Memory B cell (primary cell): ENCODE data around the gene KCTD16.

ENCODE experiments used
- ATAC-seq: fragments of 150-1000 bp; cut with Tn5 transposase; 2 replicates; pipeline ENCODE4 v1.10.0; 2021; ENCODE audit warnings: low read depth, mild to moderate bottlenecking, moderate library complexity
- DNase-seq, 2 donors: peaks; one replicate each; pipeline ENCODE4 v3.0.0; 2022; ENCODE audit warnings: low spot score in 2 of 2
- H3K27ac Mint-ChIP-seq: one replicate; pipeline ENCODE4 v1.8.0; 2022; ENCODE audit warnings: mild to moderate bottlenecking, moderate library complexity, mixed read lengths
- H3K27me3 Mint-ChIP-seq: one replicate; pipeline ENCODE4 v1.8.0; 2022; ENCODE audit warnings: mixed read lengths
- H3K36me3 Mint-ChIP-seq: one replicate; pipeline ENCODE4 v1.8.0; 2022; ENCODE audit warnings: mild to moderate bottlenecking, mixed read lengths
- H3K4me1 Mint-ChIP-seq: one replicate; pipeline ENCODE4 v1.8.0; 2022; ENCODE audit warnings: mixed read lengths
- H3K4me3 Mint-ChIP-seq: one replicate; pipeline ENCODE4 v1.8.0; 2022; ENCODE audit warnings: mild to moderate bottlenecking, moderate library complexity, mixed read lengths
- H3K9me3 Mint-ChIP-seq: one replicate; pipeline ENCODE4 v1.8.0; 2022; ENCODE audit warnings: mixed read lengths

KCTD16 gene

DNA sequence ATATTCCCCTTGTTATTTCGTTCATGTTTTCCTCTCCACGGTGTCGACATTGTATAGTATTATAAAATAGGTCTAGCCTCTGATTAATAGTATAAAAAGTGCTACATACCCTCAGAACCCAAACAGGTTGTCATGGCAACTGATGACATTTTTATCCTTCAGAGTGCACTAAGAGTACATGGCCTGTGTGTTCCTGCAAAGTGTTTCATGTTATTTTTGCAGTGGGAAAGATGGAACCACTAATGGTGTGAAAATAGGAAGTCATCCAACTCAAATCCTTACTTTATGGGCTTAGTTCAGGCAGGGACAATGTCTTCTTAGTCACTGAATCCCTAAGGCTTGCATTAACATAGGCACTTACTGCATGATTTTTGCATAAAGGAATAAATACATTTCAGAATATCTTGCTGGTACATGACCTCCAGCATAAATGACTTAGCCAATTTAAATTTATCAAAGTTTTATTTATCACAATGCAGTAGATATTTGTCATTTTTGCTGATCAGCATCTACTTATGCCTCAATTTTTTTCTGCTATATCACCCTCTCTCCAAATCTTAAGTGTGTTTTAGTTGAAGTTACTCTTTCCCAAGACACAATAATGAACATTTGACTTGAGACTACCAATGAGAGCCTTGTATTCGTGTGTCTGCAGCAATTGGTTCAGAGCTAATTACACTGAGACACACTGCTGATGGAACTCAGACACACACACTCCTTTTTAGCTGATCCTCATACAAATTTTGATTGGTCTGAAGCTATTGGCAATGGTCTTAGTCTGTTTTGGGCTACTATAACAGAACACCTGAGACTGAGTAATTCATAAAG is 243.7 kb downstream of the KCTD16 start:
- DNase-seq (no peak), ATAC-seq (no peak)
- no peaks in the 10 kb centered on the region for H3K36me3 Mint-ChIP-seq
- no peak overlapping the region for H3K27ac Mint-ChIP-seq
- H3K27me3 Mint-ChIP-seq, result no peaks in the 10 kb centered on the region
- no peak overlapping the region for H3K4me3 Mint-ChIP-seq
- peaks cover 2% of the 10 kb centered on the region for H3K9me3 Mint-ChIP-seq
- H3K4me1 Mint-ChIP-seq, result no peaks in the 10 kb centered on the region

DNA sequence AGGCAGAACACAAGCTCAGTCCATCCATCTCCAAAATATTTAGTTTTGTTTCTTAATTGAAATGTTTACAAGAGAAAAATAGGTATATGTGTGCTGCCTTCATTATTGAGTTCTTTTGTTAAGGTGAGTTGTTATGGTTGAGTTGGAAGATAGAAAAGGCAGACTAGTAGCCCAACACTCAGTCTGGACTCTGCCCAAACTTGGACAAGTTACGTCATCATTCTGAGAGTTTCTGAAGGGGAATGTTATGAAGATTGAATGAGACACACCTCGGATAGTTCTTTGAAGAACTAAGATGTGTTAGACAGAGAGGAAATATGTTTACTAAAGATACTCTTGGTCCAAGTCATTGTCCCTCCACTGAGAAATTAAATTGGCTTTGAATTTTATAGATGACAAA is 245.5 kb downstream of the KCTD16 start:
- DNase-seq (no peak), ATAC-seq (no peak)
- no peak overlapping the region for H3K27ac Mint-ChIP-seq
- H3K9me3 Mint-ChIP-seq, result peaks cover 2% of the 10 kb centered on the region
- no peaks in the 10 kb centered on the region for H3K27me3 Mint-ChIP-seq
- H3K4me1 Mint-ChIP-seq, result no peaks in the 10 kb centered on the region
- no peaks in the 10 kb centered on the region for H3K36me3 Mint-ChIP-seq
- H3K4me3 Mint-ChIP-seq, result no peak overlapping the region

DNA sequence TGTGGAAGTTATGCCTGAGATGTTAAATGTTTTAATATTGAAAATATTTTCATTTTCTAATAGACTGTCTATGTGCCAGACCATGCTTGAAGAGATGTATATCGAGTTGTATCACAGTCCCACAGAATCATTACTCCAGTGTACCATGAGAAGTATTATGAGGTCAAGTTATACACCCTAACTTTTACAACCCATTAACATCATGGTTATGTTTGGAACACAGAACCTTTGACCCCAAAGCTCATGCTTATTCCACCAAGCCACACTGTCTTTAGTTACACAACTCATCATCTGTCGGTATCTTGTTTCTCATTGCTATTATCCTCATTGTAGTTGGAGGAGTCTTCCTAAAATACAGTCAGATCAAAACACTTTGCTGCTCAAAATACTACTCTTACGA is 248.0 kb downstream of the KCTD16 start:
- H3K9me3 Mint-ChIP-seq, result no peaks in the 10 kb centered on the region
- H3K27me3 Mint-ChIP-seq, result no peaks in the 10 kb centered on the region
- H3K36me3 Mint-ChIP-seq, result no peaks in the 10 kb centered on the region
- no peak overlapping the region for H3K27ac Mint-ChIP-seq
- DNase-seq (no peak), ATAC-seq (no peak)
- H3K4me3 Mint-ChIP-seq, result no peak overlapping the region
- H3K4me1 Mint-ChIP-seq, result no peaks in the 10 kb centered on the region

DNA sequence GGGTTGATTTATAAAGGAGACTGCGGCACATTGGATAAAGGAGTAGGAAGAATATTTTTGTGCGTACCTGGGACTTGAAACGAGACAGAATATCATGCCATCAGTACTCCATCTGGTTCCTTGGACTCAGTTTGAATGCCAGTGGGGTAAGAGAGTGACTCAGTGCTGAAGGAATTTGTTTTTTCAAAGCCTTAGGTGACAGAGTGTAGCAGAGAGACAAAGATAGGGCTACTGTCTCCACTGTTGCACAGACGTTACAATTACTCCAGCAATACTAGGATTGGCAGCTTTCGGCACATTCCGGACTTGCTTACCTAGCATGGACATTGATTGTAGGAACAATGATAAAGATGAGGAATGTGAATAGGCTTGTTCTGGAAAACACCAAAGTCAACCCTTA is 250.7 kb downstream of the KCTD16 start:
- H3K9me3 Mint-ChIP-seq, result no peaks in the 10 kb centered on the region
- no peaks in the 10 kb centered on the region for H3K36me3 Mint-ChIP-seq
- H3K27me3 Mint-ChIP-seq, result no peaks in the 10 kb centered on the region
- H3K4me3 Mint-ChIP-seq, result no peak overlapping the region
- H3K4me1 Mint-ChIP-seq, result no peaks in the 10 kb centered on the region
- ATAC-seq (no peak), DNase-seq (no peak)
- no peak overlapping the region for H3K27ac Mint-ChIP-seq

DNA sequence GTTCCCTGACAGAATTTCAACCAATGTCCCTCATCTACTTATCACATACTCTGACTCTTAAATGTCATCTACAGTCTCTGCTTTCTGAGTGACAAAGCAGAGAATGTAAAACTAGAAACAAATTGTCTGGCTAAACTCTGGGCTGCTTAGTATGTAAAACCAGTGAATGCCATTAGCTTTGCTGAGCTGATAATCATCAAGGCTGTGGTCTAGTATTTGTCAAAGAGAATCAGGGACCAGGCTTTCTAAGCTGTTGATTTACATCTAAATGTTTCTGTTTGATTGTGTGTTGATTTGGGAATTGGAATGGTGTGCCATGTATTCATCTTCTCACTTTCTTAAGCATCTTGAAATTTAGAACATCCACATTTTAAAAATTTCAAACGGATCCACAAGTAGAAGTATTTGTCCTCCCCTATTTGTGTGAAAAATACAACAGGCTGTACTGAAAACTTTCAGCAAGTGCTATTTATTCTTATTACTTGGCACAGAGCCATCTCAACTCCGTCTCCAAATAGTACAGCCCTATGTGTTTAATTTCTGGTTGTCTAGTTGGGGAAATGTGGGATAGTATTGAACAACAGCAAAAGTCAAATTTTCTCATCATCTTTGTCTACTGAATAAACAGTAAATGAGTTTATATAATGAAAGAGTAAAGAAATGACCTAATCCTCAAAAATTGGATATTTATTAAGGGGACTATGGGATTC is 251.5 kb downstream of the KCTD16 start:
- H3K36me3 Mint-ChIP-seq, result no peaks in the 10 kb centered on the region
- H3K4me1 Mint-ChIP-seq, result no peaks in the 10 kb centered on the region
- no peak for ATAC-seq
- no peaks in the 10 kb centered on the region for H3K9me3 Mint-ChIP-seq
- no peaks in the 10 kb centered on the region for H3K27me3 Mint-ChIP-seq
- no peak overlapping the region for H3K27ac Mint-ChIP-seq
- H3K4me3 Mint-ChIP-seq, result no peak overlapping the region
- DNase-seq, result no peak

DNA sequence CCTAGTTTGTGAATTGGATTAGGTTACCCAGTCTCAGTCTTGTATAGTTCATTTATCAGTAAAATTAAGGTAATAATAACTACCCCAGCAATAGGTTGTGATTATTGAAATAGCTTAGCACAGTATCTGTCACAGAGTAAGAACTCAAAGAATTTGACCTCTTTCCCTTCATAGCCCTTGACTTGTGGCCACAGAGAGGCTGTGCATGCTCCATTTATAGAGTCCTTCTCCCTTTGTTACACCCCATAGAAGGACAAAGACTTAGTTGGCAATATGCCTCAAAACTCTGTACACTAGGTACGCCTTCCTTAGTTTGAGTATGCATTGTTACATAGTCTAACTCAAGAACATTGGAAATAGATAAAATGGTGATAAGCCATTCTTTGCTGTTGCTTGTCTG is 257.2 kb downstream of the KCTD16 start:
- Mint-ChIP-seq H3K9me3 (peaks cover 2% of the 10 kb centered on the region), H3K4me3 (no peak overlapping the region), H3K27me3 (no peaks in the 10 kb centered on the region), H3K36me3 (no peaks in the 10 kb centered on the region), H3K27ac (no peak overlapping the region), H3K4me1 (no peaks in the 10 kb centered on the region)
- DNase-seq, result no peak
- ATAC-seq, result no peak

DNA sequence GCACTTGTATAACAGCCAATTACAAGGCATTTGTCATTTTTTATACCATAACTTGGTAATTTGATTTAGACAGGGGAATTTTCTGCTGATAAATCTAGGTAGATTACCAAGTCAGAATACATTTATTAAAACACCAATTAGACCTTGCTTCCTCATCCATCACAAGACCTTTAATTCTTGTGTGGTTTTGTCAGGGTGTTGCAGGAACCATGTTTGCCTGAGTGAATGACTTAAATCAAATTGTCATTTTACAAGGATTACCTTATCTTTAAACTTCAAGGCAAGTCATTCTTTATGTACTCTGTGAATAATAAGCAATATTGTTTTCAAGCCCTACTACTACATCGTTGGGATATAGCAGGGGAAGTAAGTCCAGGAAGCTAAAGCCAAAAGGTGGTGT is 257.7 kb downstream of the KCTD16 start:
- no peaks in the 10 kb centered on the region for H3K27me3 Mint-ChIP-seq
- ATAC-seq, result no peak
- H3K9me3 Mint-ChIP-seq, result peaks cover 2% of the 10 kb centered on the region
- no peak overlapping the region for H3K4me3 Mint-ChIP-seq
- no peak overlapping the region for H3K27ac Mint-ChIP-seq
- DNase-seq, result no peak
- H3K36me3 Mint-ChIP-seq, result no peaks in the 10 kb centered on the region
- H3K4me1 Mint-ChIP-seq, result no peaks in the 10 kb centered on the region

DNA sequence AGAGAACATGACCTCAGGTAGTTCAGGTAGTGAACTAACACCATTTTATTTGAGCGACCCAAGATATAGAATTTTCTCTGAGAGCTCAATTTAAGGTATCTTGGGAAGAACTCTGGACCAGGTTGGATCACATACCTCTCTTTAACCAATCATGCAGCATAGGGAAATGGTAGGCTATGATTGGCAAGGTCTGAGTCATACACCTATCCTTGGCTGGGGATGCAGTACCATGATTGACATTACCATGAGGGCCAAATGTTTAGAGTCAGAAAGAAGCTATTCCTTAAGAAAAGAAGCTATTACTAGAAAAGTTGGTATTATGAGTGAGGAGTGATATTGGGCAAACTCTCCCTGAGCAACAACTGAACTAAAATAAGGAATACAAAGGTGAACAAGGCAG is 258.7 kb downstream of the KCTD16 start:
- DNase-seq (no peak), ATAC-seq (no peak)
- no peaks in the 10 kb centered on the region for H3K36me3 Mint-ChIP-seq
- H3K27ac Mint-ChIP-seq, result no peak overlapping the region
- no peaks in the 10 kb centered on the region for H3K4me1 Mint-ChIP-seq
- no peak overlapping the region for H3K4me3 Mint-ChIP-seq
- H3K9me3 Mint-ChIP-seq, result peaks cover 2% of the 10 kb centered on the region
- no peaks in the 10 kb centered on the region for H3K27me3 Mint-ChIP-seq

DNA sequence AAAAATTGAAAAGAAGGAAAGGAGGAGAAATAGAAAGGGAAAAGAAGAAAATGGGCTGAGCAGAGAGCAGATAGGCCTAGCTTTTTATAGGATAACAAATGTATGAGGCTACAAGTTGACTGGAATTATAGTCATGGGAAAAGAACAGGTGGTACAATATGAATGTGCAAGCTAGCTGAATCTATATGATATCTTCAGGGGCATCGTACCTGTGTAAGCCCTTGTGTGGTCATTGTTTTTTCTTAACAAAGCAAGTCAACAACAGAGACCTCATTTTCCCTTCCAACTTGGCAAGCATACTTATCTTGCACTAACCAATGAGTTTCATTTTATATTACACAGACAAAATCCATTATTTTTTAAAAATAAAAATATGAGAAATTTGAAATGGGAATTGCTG is 259.2 kb downstream of the KCTD16 start:
- no peaks in the 10 kb centered on the region for H3K27me3 Mint-ChIP-seq
- DNase-seq, result no peak
- no peak for ATAC-seq
- H3K4me3 Mint-ChIP-seq, result no peak overlapping the region
- H3K4me1 Mint-ChIP-seq, result no peaks in the 10 kb centered on the region
- H3K9me3 Mint-ChIP-seq, result peaks cover 2% of the 10 kb centered on the region
- H3K36me3 Mint-ChIP-seq, result no peaks in the 10 kb centered on the region
- H3K27ac Mint-ChIP-seq, result no peak overlapping the region

DNA sequence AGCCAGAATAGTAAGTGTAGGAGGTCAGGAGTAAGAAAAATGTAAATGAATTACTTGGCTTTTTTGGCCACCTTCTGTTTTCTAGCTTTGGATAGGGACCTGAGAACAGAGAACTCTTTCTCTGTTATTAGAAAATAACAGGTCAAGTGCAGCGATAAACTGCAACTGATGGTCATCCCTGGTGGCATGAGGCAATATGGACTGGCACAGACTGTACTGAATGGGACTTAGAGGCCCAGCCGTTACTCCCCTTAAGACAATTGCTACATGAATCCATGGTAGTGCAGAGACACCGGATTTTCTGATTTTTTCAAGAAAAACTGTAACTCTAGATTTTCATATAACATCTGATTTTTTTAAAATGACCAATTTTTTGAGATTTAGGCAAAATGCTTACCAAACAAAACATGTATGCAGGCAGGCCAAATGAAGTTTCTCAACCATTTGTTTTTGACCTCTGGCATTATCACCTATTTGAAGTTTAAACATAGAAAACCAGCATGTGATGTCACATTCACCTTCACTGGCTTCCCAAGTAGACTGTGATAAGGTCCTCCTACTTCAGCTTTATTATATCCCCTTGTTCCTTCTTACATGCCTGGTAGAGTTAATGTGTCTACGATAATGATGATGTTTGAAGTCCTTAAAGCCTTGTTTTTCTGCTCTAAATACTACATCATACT is 262.6 kb downstream of the KCTD16 start:
- DNase-seq (no peak), ATAC-seq (no peak)
- Mint-ChIP-seq H3K27ac (no peak overlapping the region), H3K9me3 (peaks cover 2% of the 10 kb centered on the region), H3K36me3 (no peaks in the 10 kb centered on the region), H3K27me3 (no peaks in the 10 kb centered on the region), H3K4me1 (no peaks in the 10 kb centered on the region), H3K4me3 (no peak overlapping the region)

DNA sequence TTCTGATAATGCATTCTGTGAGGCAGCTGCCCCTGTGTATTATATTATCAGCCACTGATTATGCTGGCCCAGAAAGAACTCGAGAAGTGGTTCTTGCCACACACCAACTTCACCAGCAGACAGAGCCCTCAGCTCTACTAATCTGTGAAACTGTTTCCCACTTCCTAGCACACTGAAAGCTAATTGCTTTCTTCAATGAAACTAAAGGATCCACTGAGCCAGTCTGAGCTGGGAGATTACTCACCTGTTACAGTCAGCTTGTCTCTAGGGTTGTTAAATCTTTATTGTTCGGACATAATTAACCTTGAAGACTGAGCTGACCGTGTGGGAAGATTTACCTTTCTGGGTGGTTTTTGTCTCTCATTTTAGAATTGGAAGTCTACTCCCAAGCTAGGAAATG is 263.2 kb downstream of the KCTD16 start:
- Mint-ChIP-seq H3K9me3 (peaks cover 2% of the 10 kb centered on the region), H3K36me3 (no peaks in the 10 kb centered on the region), H3K4me1 (no peaks in the 10 kb centered on the region), H3K27me3 (no peaks in the 10 kb centered on the region), H3K27ac (no peak overlapping the region), H3K4me3 (no peak overlapping the region)
- no peak for ATAC-seq
- DNase-seq, result no peak

DNA sequence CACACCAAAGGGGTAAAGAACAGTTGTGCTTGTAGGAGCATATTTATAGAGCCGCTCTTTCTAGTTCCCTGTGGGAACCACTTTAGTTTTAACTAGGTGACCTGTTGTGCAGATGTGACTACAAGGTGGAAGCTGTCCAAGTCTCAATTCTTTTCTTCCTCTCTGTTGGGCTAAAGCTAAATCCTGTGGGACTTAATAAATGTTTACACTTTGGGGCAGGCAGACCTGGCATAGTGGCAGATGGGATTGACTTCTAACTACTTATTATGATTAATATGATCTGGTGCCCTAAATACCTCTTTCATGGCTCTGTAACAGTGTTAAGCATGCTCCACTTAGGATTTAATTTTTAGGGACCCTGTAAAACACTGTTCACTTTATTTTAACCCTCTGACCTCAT is 265.3 kb downstream of the KCTD16 start:
- H3K27me3 Mint-ChIP-seq, result no peaks in the 10 kb centered on the region
- no peak for ATAC-seq
- no peaks in the 10 kb centered on the region for H3K4me1 Mint-ChIP-seq
- H3K36me3 Mint-ChIP-seq, result no peaks in the 10 kb centered on the region
- no peak for DNase-seq
- H3K27ac Mint-ChIP-seq, result no peak overlapping the region
- H3K9me3 Mint-ChIP-seq, result peaks cover 3% of the 10 kb centered on the region
- no peak overlapping the region for H3K4me3 Mint-ChIP-seq

DNA sequence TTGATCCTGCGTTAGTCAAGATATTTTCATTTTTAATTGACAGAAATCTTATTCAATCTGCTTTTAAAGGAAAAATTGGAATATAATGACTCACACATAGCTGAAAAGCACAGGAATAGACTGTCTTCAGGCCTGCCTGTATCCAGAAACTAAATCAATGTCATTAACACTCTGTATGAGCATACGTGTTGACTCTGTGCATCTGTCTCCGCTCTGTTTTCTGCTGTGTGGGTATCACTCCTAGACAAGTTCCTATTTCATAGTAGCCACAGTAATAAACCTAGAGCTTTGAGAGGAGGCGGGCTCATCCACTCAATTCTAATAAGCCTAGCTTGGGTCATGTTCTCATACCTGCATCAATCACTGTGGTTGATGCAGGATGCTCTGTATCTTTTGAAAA is 267.6 kb downstream of the KCTD16 start:
- Mint-ChIP-seq H3K36me3 (peaks cover 5% of the 10 kb centered on the region), H3K27ac (no peak overlapping the region), H3K27me3 (no peaks in the 10 kb centered on the region), H3K4me3 (no peak overlapping the region), H3K4me1 (no peaks in the 10 kb centered on the region), H3K9me3 (peaks cover 10% of the 10 kb centered on the region)
- DNase-seq, result no peak
- no peak for ATAC-seq

DNA sequence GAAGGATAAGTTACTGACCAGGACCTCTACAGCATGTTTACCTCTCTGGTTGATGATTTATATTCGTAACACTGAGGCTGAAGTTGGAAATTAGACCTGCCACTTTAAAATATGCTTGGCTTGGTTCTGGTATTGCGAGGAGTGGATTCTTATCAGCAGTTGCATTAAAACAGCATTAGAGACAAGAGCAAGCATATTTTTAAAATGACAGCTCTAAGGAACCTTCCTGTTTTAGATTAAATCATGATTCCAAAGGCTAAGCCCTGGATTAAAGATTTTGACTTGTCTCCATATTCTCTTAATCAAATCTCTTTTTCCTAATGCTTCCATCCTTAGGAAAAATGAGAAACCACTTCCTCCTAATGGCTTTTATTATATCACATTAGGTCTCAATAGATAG is 277.8 kb downstream of the KCTD16 start:
- H3K27ac Mint-ChIP-seq, result no peak overlapping the region
- DNase-seq, result no peak
- no peaks in the 10 kb centered on the region for H3K4me1 Mint-ChIP-seq
- H3K27me3 Mint-ChIP-seq, result no peaks in the 10 kb centered on the region
- ATAC-seq, result no peak
- H3K36me3 Mint-ChIP-seq, result no peaks in the 10 kb centered on the region
- H3K4me3 Mint-ChIP-seq, result no peak overlapping the region
- H3K9me3 Mint-ChIP-seq, result peaks cover 4% of the 10 kb centered on the region
